GM19455 (cell line): ENCODE measurements around the gene EPOP.

Source experiments
- ATAC-seq: cut with Tn5 transposase; IDR thresholded peaks from one replicate; pipeline ENCODE4 v1.9.1; 2021; ENCODE audit not compliant: unreplicated experiment

The EPOP gene

DNA sequence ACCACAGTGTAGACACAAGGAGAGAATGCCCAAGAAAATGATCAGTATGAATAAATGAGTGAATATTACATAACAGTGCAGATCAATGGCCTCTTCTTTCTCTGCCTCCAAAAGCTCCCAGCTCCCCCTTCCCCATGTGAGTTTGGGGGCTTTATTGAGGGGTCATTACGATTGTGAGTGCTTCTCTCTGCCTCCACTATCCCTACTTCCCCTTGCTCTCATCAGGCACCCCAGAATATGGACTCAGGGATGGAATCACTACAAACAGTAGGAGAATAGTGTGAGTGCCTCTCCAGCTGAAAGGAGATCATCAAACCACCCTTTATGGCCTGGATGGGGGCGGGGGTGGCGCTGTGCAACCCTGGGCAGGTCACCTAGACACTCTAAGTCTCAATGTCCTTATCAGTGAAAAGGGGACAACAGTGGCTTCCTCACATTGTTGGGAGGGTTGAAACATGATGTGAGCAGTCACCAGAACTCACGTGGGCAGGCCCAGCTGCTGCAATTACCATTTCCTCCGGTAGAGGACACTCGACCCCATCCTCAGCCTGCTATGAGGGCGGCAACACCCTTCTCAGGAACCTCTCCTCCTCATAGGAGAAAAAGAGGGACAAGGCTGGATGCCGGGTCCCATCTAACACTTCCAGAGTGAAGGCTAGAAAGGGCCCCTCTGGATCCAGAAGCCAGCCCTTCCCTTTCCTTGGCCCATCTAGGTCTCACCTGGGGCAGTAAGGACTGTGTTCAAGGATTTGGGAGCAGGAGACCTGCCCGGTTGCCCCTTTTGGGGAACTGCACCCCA is 2.1 kb upstream of the EPOP start:
- no peak for ATAC-seq

DNA sequence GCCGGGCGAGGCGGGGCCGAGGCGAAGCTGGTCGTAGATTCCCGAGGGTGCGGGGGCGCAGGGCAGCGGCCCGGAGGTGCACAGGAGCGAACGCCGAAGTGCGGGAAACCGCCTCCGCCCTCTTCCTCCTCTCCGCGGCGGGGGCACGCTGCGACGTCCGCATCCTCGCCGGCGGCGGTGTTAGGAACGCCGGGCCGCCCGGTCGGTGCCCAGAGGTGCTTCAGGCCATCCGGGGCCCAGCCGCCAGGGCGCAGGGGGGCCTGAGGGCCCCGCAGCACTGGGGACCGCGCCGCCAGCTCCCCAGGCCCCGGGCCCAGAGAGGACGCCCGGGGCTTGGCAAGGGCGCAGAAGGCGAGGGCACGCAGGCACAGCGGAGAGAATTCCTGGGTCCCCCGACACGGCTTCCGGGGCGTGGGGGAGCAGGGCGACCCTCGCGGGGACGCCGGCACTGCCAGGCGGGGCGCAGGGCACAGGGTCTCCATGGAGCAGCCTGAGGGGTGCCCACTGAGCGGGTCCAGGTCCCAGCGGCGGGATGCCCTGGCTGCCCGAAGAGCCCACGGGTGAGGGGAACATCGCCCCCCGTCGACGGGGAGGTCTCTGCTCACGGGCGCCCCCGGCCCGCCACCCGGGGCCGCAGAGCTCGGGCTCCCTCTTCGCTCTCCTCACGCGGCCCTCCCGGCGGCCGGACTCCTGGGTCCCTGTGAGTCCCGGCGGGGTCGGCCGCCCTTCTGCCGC is 576 bp downstream of the EPOP start:
- peak; percentile 22 for ATAC-seq

DNA sequence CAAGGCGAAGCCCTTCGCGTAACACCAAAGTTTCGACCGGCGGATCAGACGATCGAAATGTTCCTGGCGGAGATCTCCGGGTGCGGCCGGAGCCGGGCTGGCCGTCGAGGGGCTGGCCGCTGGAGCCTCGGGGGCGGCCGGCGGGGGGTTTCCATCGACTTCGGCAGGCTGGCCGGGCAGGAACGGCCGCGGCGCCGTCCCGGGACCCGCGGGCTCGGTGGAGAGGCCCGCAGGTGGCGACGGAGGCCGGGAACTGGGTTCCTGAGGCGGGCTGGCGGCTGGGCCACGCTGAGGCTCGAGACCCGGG is 1.1 kb downstream of the EPOP start:
- no peak for ATAC-seq

DNA sequence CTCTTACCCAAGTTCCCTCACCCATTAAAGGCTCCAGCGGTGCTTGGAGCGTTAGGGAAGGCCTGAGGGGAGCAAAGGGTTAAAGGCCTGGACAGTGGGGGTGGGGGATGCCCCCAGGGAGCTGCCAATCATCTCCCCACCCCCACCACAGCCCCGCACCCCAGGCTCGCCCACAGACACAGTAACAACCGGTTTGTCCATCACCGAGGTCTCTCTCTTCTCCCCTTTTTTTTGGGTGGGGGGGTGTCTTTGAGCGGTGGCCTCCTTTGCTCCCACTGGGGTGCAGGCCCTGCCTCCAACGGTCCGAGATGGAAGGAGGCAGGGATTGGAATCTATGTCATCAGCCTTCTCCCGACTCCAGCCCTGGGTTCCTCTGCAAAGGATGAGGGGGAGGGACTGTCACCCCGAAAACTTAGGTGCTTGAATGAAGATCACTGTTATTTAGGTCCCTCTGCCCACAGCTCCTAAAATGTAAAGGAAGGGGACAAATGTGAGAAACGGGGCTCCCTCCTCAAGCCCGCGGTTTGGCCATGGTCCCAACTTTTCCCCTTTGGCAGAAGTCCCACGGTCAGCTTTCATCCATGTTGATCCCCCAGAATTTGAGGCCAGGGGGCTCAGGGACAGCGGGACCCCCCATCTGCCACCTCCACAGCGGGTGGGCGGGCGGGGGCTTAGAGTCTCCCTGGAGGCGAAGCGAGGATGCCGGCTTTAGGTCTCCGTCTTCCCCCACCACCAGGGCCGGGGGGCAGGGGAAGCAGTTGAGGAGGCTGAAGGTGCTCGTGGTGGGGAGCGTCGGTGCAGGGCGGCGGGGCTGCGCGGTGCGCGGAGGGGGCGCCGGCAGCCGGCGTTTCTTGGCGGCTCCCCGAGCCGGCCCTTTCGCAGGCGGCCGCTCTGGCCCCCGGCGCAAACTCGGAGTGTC is 1.7 kb downstream of the EPOP start:
- ATAC-seq, result no peak

DNA sequence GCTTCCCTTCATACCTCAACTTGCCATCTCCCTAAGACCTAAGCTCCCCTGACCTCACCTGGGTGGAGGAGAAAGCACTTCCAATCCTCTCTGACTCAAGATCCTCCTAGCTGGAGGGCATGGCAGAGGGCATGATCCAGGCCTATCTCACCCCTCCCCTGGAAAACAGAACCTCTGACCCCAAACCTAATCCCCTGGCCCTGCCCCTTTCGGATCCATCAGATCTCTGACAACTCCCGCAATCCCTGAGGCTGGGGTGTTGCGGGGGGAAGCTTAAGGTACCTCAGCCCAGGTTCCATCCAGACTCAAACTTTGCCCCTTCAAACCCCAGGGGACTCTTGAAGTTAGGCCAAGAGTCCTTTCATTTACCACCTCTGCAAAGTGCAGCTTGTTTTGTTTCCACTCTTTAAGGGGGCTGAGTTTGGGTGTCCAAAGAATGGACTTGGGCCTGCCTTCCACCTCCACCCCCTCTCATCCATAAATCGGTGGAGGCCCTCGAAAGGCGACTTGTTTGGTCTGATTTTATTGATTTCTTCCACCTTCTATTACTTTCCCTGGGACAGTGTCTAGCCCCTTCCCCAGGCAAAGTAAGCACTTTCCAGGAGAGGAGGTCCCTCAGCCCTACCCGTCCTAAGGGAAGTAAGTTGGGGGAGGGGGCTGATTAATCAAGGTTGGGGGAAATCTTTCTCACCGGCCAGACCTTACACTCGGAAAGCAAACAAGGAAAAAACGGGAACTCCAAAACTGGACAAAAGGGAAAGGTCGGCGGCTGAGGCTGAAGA is 2.6 kb downstream of the EPOP start:
- no peak for ATAC-seq

DNA sequence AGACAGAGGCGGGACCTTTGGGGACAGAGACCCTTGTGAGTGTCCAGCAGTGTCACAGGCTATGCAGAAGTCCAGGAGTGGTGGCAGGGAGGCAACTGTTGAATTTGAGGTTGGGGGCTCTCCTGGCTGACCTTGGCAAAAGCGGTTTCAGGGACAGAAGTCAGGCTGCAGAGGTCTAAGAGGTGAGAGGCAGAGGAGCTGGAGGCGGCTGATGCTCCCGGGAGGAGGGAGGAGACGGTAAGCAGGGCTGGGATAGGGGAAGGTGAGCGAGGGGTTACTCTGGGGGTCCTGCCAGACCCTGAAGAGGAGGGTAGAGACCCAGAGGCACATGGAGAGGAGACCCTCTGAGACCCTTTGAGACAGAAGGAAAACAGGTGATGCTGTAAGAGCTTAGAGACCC is 5.2 kb downstream of the EPOP start:
- no peak for ATAC-seq

DNA sequence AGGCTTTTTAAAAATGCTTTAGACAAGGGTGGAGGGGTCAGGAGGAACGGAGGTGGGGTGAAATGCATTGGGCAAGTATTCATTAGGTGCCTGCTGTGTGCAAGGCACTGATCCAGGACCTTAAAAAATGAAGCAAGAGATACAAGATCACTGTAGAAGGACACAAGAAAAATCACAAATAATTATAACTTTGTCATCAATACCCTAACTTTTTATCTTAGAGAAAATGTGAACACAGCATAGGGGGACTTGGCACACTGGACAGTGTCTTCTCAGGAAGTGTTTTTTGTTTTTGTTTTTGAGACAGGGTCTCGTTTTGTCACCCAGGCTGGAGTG is 7.0 kb downstream of the EPOP start:
- ATAC-seq, result no peak

DNA sequence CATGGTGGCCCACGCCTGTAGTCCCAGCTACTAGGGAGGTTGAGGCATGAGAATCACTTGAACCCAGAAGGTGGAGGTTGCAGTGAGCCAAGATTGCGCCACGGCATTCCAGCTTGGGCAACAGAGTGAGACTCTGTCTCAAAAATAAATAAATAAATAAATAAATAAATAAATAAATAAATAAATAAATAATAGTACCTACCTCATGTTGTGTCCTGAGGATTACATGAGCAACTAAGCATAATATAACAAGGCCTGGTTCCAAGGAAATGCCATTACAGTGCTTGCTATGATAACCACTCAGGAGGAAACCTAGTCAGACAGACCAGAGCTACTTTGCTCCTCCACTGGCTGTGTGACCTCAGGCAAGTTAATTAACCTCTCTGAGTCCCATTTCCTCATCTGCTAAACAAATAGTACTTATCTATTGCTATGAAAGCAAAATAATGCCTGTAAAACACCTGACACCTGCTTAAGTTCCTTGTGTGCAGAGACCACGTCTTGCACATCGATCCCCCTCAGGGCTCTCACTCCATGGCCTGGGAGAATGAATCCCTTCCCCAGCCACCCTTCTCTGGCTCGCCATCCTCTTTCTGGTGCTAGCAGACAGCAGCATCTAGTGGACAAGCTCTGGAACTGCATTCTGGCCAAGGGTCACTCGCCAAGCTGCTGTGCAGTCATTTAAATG is 7.5 kb downstream of the EPOP start:
- no peak for ATAC-seq

DNA sequence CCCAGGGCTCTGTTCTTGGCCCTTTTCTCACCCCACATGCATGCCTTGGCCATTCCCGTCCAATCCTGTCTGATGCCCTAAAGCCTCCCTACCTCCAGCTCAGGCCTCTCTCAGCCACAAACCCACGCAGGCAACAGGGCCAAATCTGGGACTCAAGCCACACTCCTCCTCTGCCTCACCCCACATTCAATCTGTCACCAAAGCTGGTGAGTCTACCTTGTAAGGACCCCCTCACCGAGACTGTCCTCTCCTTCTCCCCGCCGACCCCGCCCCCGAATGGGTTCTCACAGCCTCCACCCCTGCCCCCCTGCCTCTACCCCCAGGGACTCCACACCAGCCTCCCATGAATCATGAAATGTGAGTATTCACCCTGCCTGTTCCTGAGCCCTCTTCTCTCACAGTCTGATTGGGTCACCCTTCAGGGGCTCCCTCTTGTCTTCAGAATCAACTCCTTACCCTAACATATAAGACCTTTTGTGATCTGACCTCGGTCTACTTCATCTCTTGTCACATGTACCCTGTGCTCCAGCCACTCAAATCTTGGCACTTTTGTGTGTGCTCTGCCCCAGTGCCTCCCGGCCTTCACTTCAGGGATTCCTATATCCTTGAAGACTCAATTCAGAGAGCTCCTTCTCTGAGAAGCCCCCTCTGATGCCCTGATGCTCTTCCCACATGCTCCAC is 10.7 kb downstream of the EPOP start:
- ATAC-seq, result no peak

DNA sequence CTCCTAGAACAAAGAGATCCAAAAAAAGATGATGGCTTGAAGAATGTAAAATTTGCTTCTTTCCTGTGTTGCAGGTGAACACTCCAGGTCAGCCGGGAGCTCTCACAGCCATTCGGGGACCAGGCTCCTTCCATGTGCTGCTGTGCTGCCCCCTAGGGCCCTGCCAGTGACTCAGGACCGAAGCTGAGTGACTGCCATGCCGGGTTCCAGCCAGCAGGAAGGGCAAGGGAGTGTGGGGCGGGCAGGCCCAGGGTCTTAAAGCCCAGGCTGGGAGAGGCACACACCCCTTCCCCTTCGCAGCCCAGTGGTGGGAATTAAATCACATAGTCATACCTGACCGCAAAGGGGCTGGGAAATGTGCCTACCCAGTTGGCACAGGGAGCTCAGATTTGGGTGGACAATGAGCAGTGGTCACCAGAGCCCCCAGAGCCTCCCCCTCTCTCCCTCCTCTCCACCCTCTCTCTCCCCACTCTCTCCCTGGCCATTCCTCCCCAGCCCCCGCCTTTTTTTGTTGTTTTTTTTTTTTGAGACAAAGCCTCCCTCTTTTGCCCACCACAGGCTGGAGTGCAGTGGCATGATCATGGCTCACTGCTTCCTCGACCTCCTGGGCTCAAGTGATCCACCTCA is 11.5 kb downstream of the EPOP start:
- ATAC-seq, result no peak

DNA sequence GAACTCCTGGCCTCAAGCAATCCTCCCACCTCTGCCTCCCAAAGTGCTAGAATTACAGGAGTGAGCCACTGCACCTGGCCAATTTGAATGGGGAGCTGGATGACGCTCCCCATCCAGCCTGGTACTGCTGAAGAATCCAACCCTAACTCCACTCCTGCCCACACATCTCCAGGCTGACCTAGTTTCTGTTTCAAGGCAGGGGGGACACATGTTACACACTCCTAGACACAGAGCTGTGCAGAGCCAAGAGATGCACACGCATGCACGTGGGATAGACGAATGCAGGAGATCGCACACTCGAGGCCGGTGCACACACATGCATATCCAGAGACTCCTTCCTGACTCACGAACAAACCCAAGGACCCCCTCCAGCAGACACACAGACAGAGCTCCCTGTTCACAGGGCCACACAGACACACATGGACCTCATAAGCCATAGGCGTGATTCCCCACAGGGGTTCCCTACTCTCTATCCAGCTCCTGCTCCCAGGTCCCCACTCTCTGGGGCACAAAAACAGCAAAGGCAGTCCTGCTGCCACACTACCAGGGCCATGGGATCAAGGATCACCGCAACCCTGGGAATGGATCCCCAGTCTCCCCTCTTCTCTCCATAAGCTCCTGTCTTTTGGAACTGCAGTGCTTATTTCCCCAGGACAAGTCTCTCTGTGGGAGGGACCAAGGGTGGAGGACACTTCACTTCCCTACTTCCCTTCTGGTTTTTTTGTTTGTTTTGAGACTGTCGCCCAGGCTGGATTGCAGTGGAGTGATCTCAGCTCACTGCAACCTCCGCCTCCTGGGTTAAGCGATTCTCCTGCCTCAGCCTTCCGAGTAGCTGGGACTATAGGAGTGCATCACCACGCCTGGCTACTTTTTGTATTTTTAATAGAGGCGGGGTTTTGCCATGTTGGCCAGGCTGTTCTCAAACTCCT is 14.4 kb downstream of the EPOP start:
- no peak for ATAC-seq

DNA sequence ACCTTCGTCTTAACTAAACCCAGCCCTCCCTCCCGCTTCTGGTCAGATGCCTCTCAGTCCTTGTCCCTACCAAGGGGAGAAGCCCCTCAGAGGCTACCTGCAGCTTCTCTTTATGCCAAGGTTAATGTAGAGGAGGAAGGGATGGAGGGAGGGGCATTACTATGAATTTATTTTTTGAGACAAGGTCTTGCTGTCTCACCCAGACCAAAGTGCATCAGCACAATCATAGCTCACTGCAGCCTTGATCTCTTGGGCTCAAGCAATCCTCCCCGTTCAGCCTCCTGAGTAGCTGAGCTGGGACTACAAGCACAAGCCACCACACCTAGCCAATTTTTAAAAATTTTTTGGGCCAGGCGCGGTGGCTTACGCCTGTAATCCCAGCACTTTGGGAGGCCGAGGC is 15.3 kb downstream of the EPOP start:
- no peak for ATAC-seq

DNA sequence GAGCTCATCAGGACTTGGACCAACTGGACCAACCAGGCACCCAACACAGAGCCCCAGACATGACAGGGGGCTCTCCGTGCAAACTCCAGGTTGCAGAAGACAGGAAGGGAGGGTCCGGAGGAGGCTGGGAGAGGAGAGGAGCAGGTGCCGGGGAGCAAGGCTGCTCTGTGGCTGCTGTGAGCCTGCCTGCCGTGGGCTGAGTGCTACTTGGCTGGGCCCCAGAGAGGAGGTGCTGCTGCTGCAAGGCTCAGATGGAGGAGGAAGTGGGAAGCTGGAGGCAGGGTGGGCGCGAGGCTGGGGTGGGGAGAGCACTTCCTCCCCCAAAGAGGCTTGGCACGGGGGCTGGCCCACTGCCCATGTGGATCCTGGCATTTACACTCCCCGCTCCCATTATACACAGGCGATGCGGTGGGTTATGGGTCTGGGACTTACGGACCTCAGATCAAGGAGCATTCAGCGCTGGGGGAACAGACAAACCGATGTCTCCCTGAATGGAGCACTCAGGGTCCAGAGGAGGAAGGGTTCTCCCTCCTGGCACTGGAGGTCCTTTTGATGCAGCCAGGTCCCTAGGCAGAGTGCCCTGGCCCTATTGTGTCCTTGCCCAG is 15.9 kb downstream of the EPOP start:
- no peak for ATAC-seq

DNA sequence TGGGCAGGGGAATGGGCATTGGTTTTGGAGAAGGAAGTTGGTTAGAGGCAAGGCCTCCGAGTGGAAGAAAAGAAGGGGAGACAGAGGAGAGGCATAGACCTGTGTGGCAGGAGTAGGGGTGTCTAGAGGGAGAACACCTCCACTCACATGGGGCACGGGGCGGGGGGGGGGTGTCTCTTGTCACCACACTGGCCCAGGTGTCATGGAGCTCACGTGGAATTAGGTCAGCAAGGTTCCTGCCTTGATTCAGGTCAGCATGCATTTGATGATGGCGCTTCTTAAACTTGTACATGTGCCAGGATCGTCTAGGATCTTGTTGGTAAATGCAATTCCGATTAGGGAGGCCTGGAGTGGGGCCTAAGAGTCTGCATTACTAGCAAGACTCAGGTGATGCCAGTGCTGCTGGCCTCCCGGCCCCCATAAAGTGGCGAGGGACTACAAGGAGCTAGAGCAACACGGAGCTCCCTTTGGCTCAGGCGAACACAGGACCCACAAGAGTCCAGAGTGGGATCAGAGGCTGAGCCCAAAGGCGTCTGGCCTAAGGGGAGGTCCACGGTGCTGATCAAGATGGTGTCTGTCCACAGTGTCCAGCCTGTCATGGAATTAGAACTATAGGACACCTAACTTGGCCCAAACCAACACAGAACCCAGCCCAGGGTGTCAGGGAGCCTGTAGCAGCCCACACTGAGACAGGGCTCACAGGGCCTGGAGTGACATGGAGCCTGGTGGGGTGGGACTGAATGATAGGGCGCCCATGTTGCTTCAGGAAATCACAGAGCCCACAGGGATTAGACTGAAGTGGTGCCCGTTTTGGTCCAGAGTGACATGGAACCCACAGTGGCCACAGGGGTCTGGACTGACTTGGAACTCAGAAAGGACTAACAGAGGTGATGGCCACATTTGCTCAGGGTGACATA is 16.7 kb downstream of the EPOP start:
- ATAC-seq, result no peak

DNA sequence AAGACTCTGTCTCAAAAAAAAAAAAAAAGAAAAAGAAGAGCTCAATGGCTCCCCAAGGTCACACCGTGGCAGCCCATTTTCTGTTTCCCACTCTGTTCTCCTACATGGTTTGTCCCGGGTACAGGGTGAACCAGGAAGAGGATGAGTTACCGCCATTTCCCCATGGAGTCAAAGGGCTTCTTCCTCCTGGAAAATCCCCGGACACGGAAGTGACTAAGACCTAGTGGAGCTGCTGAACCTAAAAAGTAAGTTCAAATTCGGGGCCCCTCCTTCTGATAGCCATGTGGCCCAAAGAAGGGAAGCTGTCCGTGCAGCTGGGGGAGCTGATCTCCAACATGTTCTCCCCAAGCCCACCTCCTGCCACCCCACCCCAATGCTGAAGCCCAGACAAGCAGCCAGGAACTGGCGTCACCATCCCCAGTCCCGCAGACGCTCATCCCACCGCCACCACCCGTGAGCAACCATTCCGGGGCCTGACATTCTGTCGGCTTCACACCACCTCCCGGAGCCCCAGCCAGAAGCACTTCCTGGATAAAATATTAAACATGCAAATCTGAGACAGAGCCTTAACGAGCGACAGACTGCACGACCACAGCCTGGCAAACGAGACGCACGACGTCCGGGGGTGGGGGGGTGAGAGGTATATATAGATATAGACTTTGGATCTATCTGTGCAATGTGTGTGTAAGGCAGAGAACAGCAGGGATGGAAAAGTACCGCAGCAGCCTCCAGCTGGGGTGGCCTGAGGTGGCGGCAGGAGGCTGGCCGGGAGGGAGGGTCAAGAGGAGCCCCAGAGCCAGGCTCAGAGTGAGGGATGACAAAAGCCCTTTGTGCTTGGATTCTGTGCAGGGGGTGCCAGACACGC is 17.6 kb downstream of the EPOP start:
- no peak for ATAC-seq
